Measurements from ENCODE around the gene MAPK12.

DNA sequence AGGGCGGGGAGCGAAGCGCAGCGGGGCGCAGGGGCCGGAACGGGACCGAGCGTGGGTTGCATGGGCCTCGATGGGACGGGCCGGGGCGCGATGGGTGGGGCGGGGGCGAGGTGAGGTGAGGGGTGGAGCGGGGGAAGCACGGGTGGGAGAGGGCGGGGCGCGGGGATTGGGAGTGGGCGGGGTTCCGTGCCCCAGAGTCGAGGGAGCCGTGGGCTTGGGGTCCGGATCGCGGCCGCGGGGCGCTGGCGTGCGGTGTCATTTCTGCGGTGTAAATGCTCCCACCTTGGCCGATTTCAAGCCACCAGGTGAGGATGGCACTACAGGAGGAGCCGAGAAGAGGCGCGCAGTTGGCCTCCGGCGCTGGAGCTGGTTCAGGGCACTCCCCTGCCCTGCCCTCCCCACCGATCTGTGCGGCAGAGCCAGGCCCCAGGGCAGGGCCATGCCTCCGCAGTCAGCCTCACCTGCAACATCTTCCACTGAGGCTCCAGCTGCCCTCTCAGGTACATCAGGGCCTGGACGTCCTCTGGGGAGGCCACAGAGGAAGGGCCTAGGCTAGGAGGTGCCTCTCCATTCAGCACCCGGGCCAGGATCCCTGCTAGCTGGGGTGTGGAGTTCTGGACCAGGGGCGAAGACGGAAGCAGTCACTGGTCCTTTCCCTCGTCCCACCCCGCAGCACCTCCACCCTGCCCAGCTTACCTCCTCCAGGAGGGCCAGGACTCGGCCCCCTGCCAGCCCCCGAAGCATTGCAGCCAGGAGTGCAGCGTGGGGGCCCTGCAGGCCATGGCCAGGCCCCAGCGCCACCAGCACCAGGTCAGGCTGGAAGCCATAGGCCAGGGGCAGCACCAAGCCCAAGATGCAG, 16.0 kb downstream of the MAPK12 start:
- TF ChIP-seq SIN3A (IDR thresholded peaks at IDR 0.05; ENCODE audit: borderline replicate concordance, insufficient read depth, low read depth, low read length) (no peak), CTCF (IDR thresholded peaks at IDR 0.05) (no peak), REST (IDR thresholded peaks at IDR 0.05; ENCODE audit: insufficient read depth in 1 of 2, low read depth in 2 of 2, low read length in 1 of 2) (no peak), POLR2AphosphoS5 (IDR thresholded peaks at IDR 0.05; ENCODE audit: low read depth, low read length) (no peak; the same call in 1 of the 2 replicates)
